K562 (cell line): Measurements from ENCODE around the gene TLE7. TPM values are rescaled to one million over a fixed set of nuclear protein-coding genes. Genes with fewer than 3 reads are reported as not detected.
A peak's percentile ranks its signal among the peaks of the same experiment; 100 is the strongest.

Experiments
- ATAC-seq: fragments of 200-7000 bp; cut with Tn5 transposase; 3 replicates; pipeline ENCODE4 v1.9.1; 2020; ENCODE audit warnings: moderate library complexity
- BruUV-seq: library from RNA; stranded (reverse); fragments of 400-500 nt; replicated peaks from 2 replicates; lab custom pipeline; 2021; lab: Mats Ljungman, UMichigan
- CTCF ChIA-PET: fragments of 300-600 bp; formaldehyde crosslinking; extraction: SDS; loops from one replicate; lab custom pipeline; 2021; ENCODE audit warnings: low intra/inter-chr PET ratio; lab: Yijun Ruan, JAX
- POLR2A ChIA-PET: fragments of 300-600, 350-650 bp; sonication (Branson Sonifier 250); formaldehyde crosslinking; extraction: SDS; loops from one replicate; lab custom pipeline; 2021; ENCODE audit warnings: antibody characterized with exemption, inconsistent platforms; lab: Yijun Ruan, JAX
- DNase-seq, 4 experiments: peaks; one replicate each; pipeline versions ENCODE4 v3.0.0 to v3.0.0-alpha.2; 2011 to 2018; ENCODE audit warnings: low spot score in 3 of 4, mixed read lengths in 3 of 4; ENCODE audit errors: extremely low read depth in 1 of 4
- FAIRE-seq: peaks from 2 replicates; lab custom pipeline; 2011; peaks lifted over from hg19 to GRCh38; lab: Jason Lieb, UNC
- H2AFZ ChIP-seq: 2 replicates; pipeline ENCODE4 v1.6.0; 2011; ENCODE audit warnings: low read depth, low read length, control low read depth, inconsistent platforms
- H3K27ac ChIP-seq: fragments of 200-600 bp; 3 replicates; pipeline ENCODE4 v1.8.0; 2011; ENCODE audit warnings: low read depth, mild to moderate bottlenecking, control low read depth, inconsistent platforms, low read length, moderate library complexity, mixed read lengths; ENCODE audit errors: extremely low read depth
- H3K27me3 ChIP-seq, 2 experiments: fragments of 300-600 bp in 1 of 2; 2 replicates in 1 of 2; 3 replicates in 1 of 2; pipeline versions ENCODE4 v1.6.0 to v1.8.0; 2011; ENCODE audit warnings: inconsistent platforms in 2 of 2, low read length in 2 of 2, mild to moderate bottlenecking in 1 of 2, mixed read lengths in 1 of 2, moderate library complexity in 1 of 2; ENCODE audit not compliant: control insufficient read depth in 2 of 2, insufficient read depth in 2 of 2
- H3K36me3 ChIP-seq: fragments of 300-600 bp; 3 replicates; pipeline ENCODE4 v1.8.0; 2011; ENCODE audit warnings: mild to moderate bottlenecking, low read length, inconsistent platforms; ENCODE audit not compliant: control insufficient read depth, insufficient read depth
- H3K4me1 ChIP-seq, 2 experiments: fragments of 200-600 bp in 1 of 2; replicated peaks in 1 of 2; 2 replicates in 1 of 2; 3 replicates in 1 of 2; pipeline versions ENCODE4 v1.5.1 to v1.8.0; 2011; ENCODE audit warnings: inconsistent platforms in 2 of 2, low read length in 2 of 2, mild to moderate bottlenecking in 1 of 2, mixed read lengths in 1 of 2, moderate library complexity in 1 of 2; ENCODE audit not compliant: control insufficient read depth in 2 of 2, insufficient read depth in 2 of 2
- H3K4me2 ChIP-seq: 2 replicates; pipeline ENCODE4 v1.6.1; 2011; ENCODE audit warnings: low read length, control low read depth, inconsistent platforms, mixed read lengths; ENCODE audit not compliant: insufficient read depth
- H3K4me3 ChIP-seq: fragments of 200-600 bp; sonication (generic), shearing (Covaris generic); 2 replicates; pipeline ENCODE4 v1.5.1; 2016; ENCODE audit warnings: control low read depth, inconsistent platforms
- H3K79me2 ChIP-seq: fragments of 200-600 bp; 3 replicates; pipeline ENCODE4 v1.8.0; 2011; ENCODE audit warnings: low read length, inconsistent platforms; ENCODE audit not compliant: control insufficient read depth, insufficient read depth
- H3K9ac ChIP-seq, 2 experiments: 2 replicates each; pipeline versions ENCODE4 v1.6.0 to v1.6.1; 2011; ENCODE audit warnings: low read depth in 2 of 2, low read length in 2 of 2, control low read depth in 1 of 2, inconsistent platforms in 1 of 2, mild to moderate bottlenecking in 1 of 2, mixed read lengths in 1 of 2; ENCODE audit not compliant: insufficient read depth in 1 of 2
- H3K9me1 ChIP-seq: one replicate; pipeline ENCODE4 v1.6.0; 2011; ENCODE audit warnings: inconsistent platforms, mild to moderate bottlenecking, low read length, moderate library complexity; ENCODE audit not compliant: control insufficient read depth, insufficient read depth
- H3K9me3 ChIP-seq: replicated peaks from 2 replicates; pipeline ENCODE4 v1.5.1; 2011; ENCODE audit warnings: low read depth, low read length, inconsistent platforms; ENCODE audit not compliant: control insufficient read depth, insufficient read depth
- H4K20me1 ChIP-seq: replicated peaks from 2 replicates; pipeline ENCODE4 v1.6.1; 2011; ENCODE audit warnings: low read length, inconsistent platforms, mixed read lengths; ENCODE audit not compliant: control insufficient read depth, insufficient read depth
- ETV5 ChIP-seq: sonication (generic); formaldehyde crosslinking; IDR thresholded peaks from 2 replicates; pipeline ENCODE4 v1.4.0; 2020; ENCODE audit warnings: low read depth, mild to moderate bottlenecking, missing genetic modification reagents
- HDAC1 ChIP-seq, 2 experiments: fragments of 450-650 bp; IDR thresholded peaks; 2 replicates each; pipeline ENCODE4 v1.6.1; 2016 to 2017; ENCODE audit warnings: inconsistent platforms in 1 of 2, mild to moderate bottlenecking in 1 of 2, moderate library complexity in 1 of 2
- MYNN ChIP-seq, 2 experiments: sonication (generic); formaldehyde crosslinking in 1 of 2; IDR thresholded peaks; 2 replicates each; pipeline versions ENCODE4 v1.5.0 to v1.6.1; 2016 to 2020; ENCODE audit warnings: antibody characterized with exemption in 1 of 2, missing genetic modification reagents in 1 of 2
- POLR3G ChIP-seq: IDR thresholded peaks from 2 replicates; pipeline ENCODE4 v1.6.1; 2011; ENCODE audit not compliant: insufficient read length, insufficient replicate concordance; ENCODE audit errors: extremely low read depth
- RNF2 ChIP-seq: sonication (generic); IDR thresholded peaks from 2 replicates; pipeline ENCODE4 v1.6.1; 2016
- ZNF408 ChIP-seq: fragments of 250-450 bp; sonication (Bioruptor Pico); IDR thresholded peaks from 2 replicates; pipeline ENCODE4 v1.4.0; 2020; ENCODE audit warnings: low read depth, mild to moderate bottlenecking, moderate library complexity
- WGBS: fragments of 100-300 bp; shearing (Covaris generic); methylation state at CpG from one replicate; pipeline ENCODE4 v1.1.6; 2016; ENCODE audit warnings: low coverage, mixed read lengths; ENCODE audit not compliant: insufficient coverage; ENCODE audit errors: missing lambda C conversion rate; 5-methylcytosine and 5-hydroxymethylcytosine counted together
- in situ Hi-C: fragments of 300-500 bp; cut with MboI; formaldehyde crosslinking; loops from 4 replicates; pipeline ENCODE4 v1.15.0; 2018; ENCODE audit warnings: inconsistent platforms, mixed read lengths
- intact Hi-C: fragments of 100-400 bp; cut with micrococcal nuclease; formaldehyde crosslinking; loops from 2 replicates; pipeline ENCODE4 v1.14.2; 2022
- polyA plus RNA-seq, 8 experiments: library from polyadenylated mRNA; depleted of rRNA in 4 of 8; stranded (reverse) in 5 of 8; unstranded in 3 of 8; fragments of >200 nt; fragmentation: Nextera tagmentation in 2 of 8; fragmentation: Illumina TruSeq in 1 of 8; extraction: Ambion mirVana in 2 of 8; extraction: Trizol in 1 of 8; gene quantifications; 2 replicates each; pipeline versions ENCODE4 v1.2.1 to v1.2.3, GENCODE V29; 2011 to 2014; ENCODE audit warnings: inconsistent platforms in 1 of 8, missing spikeins in 1 of 8
- total RNA-seq, 7 experiments: library from RNA; depleted of rRNA in 6 of 7; stranded (reverse); fragments of >200 nt in 6 of 7; fragmentation: Illumina TruSeq in 2 of 7; extraction: Trizol in 2 of 7; gene quantifications; 2 replicates each; pipeline versions ENCODE4 v1.2.1 to v1.2.3, GENCODE V29; 2011 to 2021; ENCODE audit warnings: low replicate concordance in 1 of 7
- TF ChIP-seq, protein P1 (sequence below): fragments of 450-650 bp; IDR thresholded peaks from 2 replicates; pipeline ENCODE4 v1.6.1; 2016; ENCODE audit warnings: low read depth
- TF ChIP-seq, protein P2 (sequence below): sonication (generic); formaldehyde crosslinking; IDR thresholded peaks from 2 replicates; pipeline ENCODE4 v1.8.1; 2023; ENCODE audit warnings: mild to moderate bottlenecking, missing genetic modification reagents
- TF ChIP-seq, protein P3 (sequence below): sonication (generic); formaldehyde crosslinking; IDR thresholded peaks from 2 replicates; pipeline ENCODE4 v1.5.0; 2020; ENCODE audit warnings: missing genetic modification reagents

Gene TLE7
- total and polyA plus RNA-seq, 9 of the 15 experiments (the other 6 are each of a cell fraction or from before 2014, with no cell fraction given) = not detected

DNA sequence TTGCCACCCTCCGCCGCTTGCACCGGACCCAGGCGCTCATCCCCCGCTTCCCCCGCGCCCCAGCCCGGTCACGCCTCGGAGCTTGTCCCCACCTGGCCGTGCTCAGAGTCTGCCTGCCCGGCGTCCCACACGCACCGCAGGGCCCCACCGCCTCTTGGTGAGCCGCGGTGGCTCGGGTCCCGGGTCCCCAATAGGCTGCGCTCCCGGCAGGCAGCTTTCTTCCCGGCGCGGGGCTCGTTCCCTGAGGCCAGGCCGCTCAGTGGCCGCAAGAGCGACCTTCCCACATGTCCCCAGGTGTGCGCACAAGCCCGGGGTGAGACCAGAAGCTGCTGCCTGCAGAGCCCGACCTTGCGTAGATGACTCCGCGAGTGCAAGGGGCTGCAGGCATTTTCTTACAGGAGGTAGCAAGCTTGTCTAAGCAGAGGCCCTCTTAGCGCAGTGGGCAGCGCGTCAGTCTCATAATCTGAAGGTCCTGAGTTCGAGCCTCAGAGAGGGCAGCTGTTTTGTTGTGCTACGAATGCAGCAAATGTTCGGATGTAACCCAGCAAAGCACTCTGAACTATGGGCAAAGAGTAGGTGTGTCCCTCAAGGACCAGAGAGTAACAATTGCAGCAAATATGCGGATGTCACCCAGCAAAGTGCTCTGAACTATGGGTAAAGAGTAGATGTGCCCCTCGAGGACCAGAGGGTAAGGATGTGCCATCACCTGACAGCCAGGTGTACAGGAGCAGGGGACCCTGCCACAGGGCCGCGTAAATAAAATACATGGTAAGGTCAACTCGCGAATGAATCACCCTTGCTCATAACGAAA lies 15.6 kb downstream of the TLE7 start:
- peak overlapping the region in 1 of 2 experiments; percentile 70; a peak in 1 of 4 replicates for H3K9ac ChIP-seq
- H3K4me1 ChIP-seq = peaks cover 15 to 19% of the 10 kb centered on the region in 2 experiments; a peak in 4 of 5 replicates
- H2AFZ ChIP-seq = no peak overlapping the region
- no peaks in the 10 kb centered on the region for H3K9me3 ChIP-seq
- H3K4me2 ChIP-seq = peak overlapping the region; percentile 13
- no peak overlapping the region for H3K27ac ChIP-seq
- TSS peak; percentile 100 for BruUV-seq
- intact Hi-C loops = no loop called here
- H3K79me2 ChIP-seq = no peaks in the 10 kb centered on the region
- peaks cover 6% of the 10 kb centered on the region; the same call in 1 of the 2 replicates for H4K20me1 ChIP-seq
- 5% methylated on average over 42 of the region's 48 CpGs for WGBS
- peak; percentile 59 to 70 (median 68) for DNase-seq
- ATAC-seq = peak; percentile 83
- in situ Hi-C loops = loop anchor here (10.0 kb wide), 1 partner anchor 159 kb away; no protein-coding TSS in a partner anchor
- POLR2A ChIA-PET = interaction anchor here (1.0 to 2.1 kb wide), 2 partner anchors 13 kb away, joined by 3 to 5 read pairs; no protein-coding TSS in a partner anchor
- H3K27me3 ChIP-seq = peaks cover 15 to 53% of the 10 kb centered on the region in 2 experiments; a peak in 4 of 5 replicates
- FAIRE-seq = peak; percentile 80
- H3K4me3 ChIP-seq = peak overlapping the region; percentile 11; the same call in 1 of the 2 replicates
- no peaks in the 10 kb centered on the region for H3K36me3 ChIP-seq
- CTCF ChIA-PET = no interaction called here
- H3K9me1 ChIP-seq = no peaks in the 10 kb centered on the region
- TF ChIP-seq, protein P1, sequence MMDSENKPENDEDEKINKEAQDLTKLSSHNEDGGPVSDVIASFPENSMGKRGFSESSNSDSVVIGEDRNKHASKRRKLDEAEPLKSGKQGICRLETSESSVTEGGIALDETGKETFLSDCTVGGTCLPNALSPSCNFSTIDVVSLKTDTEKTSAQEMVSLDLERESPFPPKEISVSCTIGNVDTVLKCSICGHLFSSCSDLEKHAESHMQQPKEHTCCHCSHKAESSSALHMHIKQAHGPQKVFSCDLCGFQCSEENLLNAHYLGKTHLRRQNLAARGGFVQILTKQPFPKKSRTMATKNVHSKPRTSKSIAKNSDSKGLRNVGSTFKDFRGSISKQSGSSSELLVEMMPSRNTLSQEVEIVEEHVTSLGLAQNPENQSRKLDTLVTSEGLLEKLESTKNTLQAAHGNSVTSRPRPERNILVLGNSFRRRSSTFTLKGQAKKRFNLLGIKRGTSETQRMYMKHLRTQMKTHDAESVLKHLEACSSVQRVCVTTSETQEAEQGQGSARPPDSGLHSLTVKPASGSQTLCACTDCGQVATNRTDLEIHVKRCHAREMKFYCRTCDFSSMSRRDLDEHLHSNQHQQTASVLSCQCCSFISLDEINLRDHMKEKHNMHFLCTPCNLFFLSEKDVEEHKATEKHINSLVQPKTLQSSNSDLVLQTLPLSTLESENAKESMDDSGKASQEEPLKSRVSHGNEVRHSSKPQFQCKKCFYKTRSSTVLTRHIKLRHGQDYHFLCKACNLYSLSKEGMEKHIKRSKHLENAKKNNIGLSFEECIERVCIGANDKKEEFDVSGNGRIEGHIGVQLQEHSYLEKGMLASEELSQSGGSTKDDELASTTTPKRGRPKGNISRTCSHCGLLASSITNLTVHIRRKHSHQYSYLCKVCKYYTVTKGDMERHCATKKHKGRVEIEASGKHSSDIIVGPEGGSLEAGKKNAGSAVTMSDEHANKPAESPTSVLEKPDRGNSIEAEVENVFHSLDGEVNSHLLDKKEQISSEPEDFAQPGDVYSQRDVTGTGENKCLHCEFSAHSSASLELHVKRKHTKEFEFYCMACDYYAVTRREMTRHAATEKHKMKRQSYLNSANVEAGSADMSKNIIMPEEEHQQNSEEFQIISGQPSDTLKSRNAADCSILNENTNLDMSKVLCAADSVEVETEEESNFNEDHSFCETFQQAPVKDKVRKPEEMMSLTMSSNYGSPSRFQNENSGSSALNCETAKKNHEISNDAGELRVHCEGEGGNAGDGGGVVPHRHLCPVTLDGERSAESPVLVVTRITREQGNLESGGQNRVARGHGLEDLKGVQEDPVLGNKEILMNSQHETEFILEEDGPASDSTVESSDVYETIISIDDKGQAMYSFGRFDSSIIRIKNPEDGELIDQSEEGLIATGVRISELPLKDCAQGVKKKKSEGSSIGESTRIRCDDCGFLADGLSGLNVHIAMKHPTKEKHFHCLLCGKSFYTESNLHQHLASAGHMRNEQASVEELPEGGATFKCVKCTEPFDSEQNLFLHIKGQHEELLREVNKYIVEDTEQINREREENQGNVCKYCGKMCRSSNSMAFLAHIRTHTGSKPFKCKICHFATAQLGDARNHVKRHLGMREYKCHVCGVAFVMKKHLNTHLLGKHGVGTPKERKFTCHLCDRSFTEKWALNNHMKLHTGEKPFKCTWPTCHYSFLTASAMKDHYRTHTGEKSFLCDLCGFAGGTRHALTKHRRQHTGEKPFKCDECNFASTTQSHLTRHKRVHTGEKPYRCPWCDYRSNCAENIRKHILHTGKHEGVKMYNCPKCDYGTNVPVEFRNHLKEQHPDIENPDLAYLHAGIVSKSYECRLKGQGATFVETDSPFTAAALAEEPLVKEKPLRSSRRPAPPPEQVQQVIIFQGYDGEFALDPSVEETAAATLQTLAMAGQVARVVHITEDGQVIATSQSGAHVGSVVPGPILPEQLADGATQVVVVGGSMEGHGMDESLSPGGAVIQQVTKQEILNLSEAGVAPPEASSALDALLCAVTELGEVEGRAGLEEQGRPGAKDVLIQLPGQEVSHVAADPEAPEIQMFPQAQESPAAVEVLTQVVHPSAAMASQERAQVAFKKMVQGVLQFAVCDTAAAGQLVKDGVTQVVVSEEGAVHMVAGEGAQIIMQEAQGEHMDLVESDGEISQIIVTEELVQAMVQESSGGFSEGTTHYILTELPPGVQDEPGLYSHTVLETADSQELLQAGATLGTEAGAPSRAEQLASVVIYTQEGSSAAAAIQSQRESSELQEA = peak; percentile 32; the same call in 1 of the 2 replicates
- TF ChIP-seq HDAC1 (IDR thresholded peaks at IDR 0.05) = peak in 1 of 2 experiments; percentile 42; a peak in 1 of 4 replicates
- no peak; the same call in 1 of the 2 replicates for TF ChIP-seq RNF2
- no peak for TF ChIP-seq POLR3G
- TF ChIP-seq ZNF408 (CRISPR knock-in tag) = no peak
- TF ChIP-seq, protein P2, sequence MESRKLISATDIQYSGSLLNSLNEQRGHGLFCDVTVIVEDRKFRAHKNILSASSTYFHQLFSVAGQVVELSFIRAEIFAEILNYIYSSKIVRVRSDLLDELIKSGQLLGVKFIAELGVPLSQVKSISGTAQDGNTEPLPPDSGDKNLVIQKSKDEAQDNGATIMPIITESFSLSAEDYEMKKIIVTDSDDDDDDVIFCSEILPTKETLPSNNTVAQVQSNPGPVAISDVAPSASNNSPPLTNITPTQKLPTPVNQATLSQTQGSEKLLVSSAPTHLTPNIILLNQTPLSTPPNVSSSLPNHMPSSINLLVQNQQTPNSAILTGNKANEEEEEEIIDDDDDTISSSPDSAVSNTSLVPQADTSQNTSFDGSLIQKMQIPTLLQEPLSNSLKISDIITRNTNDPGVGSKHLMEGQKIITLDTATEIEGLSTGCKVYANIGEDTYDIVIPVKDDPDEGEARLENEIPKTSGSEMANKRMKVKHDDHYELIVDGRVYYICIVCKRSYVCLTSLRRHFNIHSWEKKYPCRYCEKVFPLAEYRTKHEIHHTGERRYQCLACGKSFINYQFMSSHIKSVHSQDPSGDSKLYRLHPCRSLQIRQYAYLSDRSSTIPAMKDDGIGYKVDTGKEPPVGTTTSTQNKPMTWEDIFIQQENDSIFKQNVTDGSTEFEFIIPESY (CRISPR knock-in tag) = peak; percentile 44; the same call in 1 of the 2 replicates
- TF ChIP-seq, protein P3, sequence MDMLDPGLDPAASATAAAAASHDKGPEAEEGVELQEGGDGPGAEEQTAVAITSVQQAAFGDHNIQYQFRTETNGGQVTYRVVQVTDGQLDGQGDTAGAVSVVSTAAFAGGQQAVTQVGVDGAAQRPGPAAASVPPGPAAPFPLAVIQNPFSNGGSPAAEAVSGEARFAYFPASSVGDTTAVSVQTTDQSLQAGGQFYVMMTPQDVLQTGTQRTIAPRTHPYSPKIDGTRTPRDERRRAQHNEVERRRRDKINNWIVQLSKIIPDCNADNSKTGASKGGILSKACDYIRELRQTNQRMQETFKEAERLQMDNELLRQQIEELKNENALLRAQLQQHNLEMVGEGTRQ (CRISPR knock-in tag) = no peak
- no peak for TF ChIP-seq ETV5 (CRISPR knock-in tag)
- peak; percentile 85; the same call in 1 of the 2 replicates for TF ChIP-seq MYNN (IDR thresholded peaks at IDR 0.05)
- no peak for TF ChIP-seq MYNN (CRISPR knock-in tag; IDR thresholded peaks at IDR 0.05)
